WERI-Rb-1 (cell line): ENCODE data around the gene PARPBP.

Experiments
- DNase-seq: peaks from one replicate; pipeline ENCODE4 v3.0.0-alpha.2; 2020
- H3K27ac ChIP-seq: fragments of 250-450 bp; sonication (Bioruptor Pico); 2 replicates; pipeline ENCODE4 v1.5.1; 2020; ENCODE audit warnings: mild to moderate bottlenecking, moderate library complexity
- H3K27me3 ChIP-seq: fragments of 250-450 bp; sonication (Bioruptor Pico); 2 replicates; pipeline ENCODE4 v1.5.1; 2021; ENCODE audit warnings: mild to moderate bottlenecking, low read depth, moderate library complexity; ENCODE audit not compliant: insufficient read depth, severe bottlenecking
- H3K36me3 ChIP-seq: fragments of 250-450 bp; sonication (Bioruptor Pico); 2 replicates; pipeline ENCODE4 v1.5.1; 2020; ENCODE audit warnings: mild to moderate bottlenecking, moderate library complexity
- H3K4me3 ChIP-seq: 2 replicates; pipeline ENCODE4 v1.5.1; 2011; ENCODE audit warnings: low read depth, mild to moderate bottlenecking, control low read depth, low read length
- H3K9me3 ChIP-seq: fragments of 250-450 bp; sonication (Bioruptor Pico); 2 replicates; pipeline ENCODE4 v1.5.1; 2021; ENCODE audit warnings: mild to moderate bottlenecking, moderate library complexity; ENCODE audit not compliant: severe bottlenecking
- TF ChIP-seq, protein P1 (sequence below): IDR thresholded peaks from 2 replicates; pipeline ENCODE4 v1.5.1; 2011; ENCODE audit warnings: low read depth, mild to moderate bottlenecking, control low read depth, inconsistent platforms, low read length

PARPBP gene

DNA sequence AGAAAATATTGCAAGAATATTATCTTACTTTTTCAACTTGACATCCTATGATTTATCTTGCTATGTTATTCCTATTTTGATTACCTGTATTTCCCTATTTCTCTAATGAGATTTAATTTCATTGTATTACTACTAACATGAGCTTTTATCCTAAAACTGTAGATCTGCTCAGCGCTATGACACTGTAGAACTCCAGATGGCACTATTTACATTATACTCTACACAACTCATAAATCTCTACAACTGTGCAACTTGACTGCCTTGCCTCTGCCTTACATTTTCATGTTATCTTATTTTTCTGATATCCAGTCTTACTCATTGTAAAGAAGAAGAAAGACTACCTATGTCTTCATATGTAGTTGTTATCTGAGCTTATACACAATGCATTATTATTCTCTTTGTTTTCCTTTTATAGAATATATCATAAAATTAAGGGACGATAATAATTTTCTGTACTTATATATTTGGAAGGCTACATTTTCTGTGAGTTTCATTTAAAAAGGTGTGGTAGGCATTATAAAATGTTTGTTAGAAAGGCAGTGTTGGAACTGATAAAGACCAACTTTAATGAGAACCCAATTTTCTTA, 24.2 kb upstream of the PARPBP start:
- TF ChIP-seq, protein P1, sequence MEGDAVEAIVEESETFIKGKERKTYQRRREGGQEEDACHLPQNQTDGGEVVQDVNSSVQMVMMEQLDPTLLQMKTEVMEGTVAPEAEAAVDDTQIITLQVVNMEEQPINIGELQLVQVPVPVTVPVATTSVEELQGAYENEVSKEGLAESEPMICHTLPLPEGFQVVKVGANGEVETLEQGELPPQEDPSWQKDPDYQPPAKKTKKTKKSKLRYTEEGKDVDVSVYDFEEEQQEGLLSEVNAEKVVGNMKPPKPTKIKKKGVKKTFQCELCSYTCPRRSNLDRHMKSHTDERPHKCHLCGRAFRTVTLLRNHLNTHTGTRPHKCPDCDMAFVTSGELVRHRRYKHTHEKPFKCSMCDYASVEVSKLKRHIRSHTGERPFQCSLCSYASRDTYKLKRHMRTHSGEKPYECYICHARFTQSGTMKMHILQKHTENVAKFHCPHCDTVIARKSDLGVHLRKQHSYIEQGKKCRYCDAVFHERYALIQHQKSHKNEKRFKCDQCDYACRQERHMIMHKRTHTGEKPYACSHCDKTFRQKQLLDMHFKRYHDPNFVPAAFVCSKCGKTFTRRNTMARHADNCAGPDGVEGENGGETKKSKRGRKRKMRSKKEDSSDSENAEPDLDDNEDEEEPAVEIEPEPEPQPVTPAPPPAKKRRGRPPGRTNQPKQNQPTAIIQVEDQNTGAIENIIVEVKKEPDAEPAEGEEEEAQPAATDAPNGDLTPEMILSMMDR: 0 out of 2 replicates have a peak, but pooled peaks have one; percentile 9

GRCh38 chr12:102096855-102097254, 23.1 kb upstream of the PARPBP start:
- Histone ChIP-seq H3K27me3 (no peaks in the 10 kb centered on the region), H3K4me3 (no peak overlapping the region), H3K36me3 (peaks cover 4% of the 10 kb centered on the region; the same call in 1 of the 2 replicates), H3K9me3 (no peaks in the 10 kb centered on the region), H3K27ac (no peak overlapping the region)
- TF ChIP-seq, protein P1: no peak
- DNase-seq: no peak

More for the DNA sequence above, 24.2 kb upstream of the PARPBP start:
- no peak overlapping the region for H3K4me3 ChIP-seq
- peaks cover 4% of the 10 kb centered on the region; the same call in 1 of the 2 replicates for H3K36me3 ChIP-seq
- no peak for DNase-seq
- H3K27ac ChIP-seq: no peak overlapping the region
- H3K27me3 ChIP-seq: no peaks in the 10 kb centered on the region
- H3K9me3 ChIP-seq: no peaks in the 10 kb centered on the region

GRCh38 chr12:102106905-102107304, 13.1 kb upstream of the PARPBP start:
- Histone ChIP-seq H3K36me3 (peaks cover 34% of the 10 kb centered on the region), H3K27me3 (no peaks in the 10 kb centered on the region), H3K9me3 (no peaks in the 10 kb centered on the region), H3K4me3 (no peak overlapping the region), H3K27ac (no peak overlapping the region)
- no peak for DNase-seq
- TF ChIP-seq, protein P1: no peak

- DNase-seq: no peak
- TF ChIP-seq, protein P1: no peak
- Histone ChIP-seq H3K27ac (no peak overlapping the region), H3K4me3 (no peak overlapping the region), H3K9me3 (no peaks in the 10 kb centered on the region), H3K36me3 (peaks cover 36% of the 10 kb centered on the region), H3K27me3 (no peaks in the 10 kb centered on the region)
Measured at GRCh38 chr12:102107970-102108369, 12.0 kb upstream of the PARPBP start.

DNA sequence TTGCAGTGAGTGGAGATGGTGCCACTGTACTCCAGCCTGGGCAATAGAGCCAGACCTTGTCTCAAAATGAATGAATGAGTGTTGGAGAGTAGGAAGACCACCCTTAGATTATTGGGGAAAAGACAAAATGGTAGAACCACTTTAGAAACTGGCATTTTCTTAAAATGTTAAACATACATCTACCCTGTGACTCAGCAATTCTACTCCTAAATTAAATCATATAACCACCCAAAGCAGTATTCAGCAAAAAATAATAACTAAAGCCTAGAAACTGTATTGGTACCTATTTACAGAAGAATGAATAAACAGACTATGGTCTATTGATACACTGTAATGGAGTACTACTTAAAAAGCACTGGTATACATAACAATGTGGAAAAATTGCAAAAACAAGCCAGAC, 9.2 kb upstream of the PARPBP start:
- no peaks in the 10 kb centered on the region for H3K9me3 ChIP-seq
- DNase-seq: no peak
- TF ChIP-seq, protein P1: no peak
- no peak overlapping the region for H3K4me3 ChIP-seq
- peaks cover 40% of the 10 kb centered on the region for H3K36me3 ChIP-seq
- H3K27me3 ChIP-seq: no peaks in the 10 kb centered on the region
- H3K27ac ChIP-seq: no peak overlapping the region

DNA sequence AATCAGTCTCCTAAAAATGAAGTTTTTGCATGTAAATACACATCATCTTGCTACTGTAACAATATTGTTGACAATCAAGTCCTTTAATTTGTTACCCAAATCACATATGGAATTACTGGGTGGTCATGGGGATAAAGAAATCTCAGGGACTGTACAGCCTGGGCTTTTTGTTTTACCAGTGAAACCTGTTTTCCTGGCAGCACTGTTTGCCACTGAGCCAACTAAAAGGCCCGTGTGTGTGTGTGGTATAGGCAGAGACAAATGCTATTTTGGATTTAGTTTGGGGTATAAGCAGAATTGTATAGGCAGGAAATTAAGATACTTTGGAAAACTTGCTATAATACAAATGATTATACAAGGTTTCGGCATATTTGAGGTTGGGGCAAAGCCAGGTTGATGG, 5.8 kb upstream of the PARPBP start:
- no peak overlapping the region for H3K4me3 ChIP-seq
- TF ChIP-seq, protein P1: no peak
- H3K36me3 ChIP-seq: peaks cover 43% of the 10 kb centered on the region
- H3K27ac ChIP-seq: no peak overlapping the region
- no peaks in the 10 kb centered on the region for H3K9me3 ChIP-seq
- no peaks in the 10 kb centered on the region for H3K27me3 ChIP-seq
- no peak for DNase-seq
